ENCODE results near the gene U2AF2. TPM values are rescaled to one million over a fixed set of nuclear protein-coding genes. Genes with fewer than 3 reads are reported as not detected.

U2AF2 gene
- total RNA-seq, 1 experiment from 2014 or later, result 289 TPM

DNA sequence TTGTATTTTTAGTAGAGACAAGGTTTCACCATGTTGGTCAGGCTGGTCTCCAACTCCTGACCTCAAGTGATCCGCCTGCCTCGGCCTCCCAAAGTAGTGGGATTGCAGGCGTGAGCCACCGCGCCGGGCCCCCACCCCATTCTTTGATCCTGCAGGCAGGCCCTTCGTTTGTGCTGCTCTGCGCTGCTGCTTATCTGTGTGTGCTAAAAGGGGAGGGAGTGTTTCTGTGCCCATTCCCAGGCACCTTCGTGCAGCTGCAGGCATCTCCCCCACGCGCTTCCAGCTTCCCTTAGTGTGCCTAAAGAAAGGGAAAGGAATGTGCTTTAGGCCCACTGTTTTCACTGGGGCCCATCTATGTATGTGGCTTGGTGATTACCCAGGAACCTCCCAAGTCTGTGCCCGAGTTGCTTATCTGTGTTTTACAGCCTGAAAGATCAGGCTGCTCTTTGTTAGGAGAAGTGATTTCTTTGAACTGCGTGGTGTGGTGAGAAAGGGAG, 47.3 kb downstream of the U2AF2 start:
- TF ChIP-seq, protein P1, sequence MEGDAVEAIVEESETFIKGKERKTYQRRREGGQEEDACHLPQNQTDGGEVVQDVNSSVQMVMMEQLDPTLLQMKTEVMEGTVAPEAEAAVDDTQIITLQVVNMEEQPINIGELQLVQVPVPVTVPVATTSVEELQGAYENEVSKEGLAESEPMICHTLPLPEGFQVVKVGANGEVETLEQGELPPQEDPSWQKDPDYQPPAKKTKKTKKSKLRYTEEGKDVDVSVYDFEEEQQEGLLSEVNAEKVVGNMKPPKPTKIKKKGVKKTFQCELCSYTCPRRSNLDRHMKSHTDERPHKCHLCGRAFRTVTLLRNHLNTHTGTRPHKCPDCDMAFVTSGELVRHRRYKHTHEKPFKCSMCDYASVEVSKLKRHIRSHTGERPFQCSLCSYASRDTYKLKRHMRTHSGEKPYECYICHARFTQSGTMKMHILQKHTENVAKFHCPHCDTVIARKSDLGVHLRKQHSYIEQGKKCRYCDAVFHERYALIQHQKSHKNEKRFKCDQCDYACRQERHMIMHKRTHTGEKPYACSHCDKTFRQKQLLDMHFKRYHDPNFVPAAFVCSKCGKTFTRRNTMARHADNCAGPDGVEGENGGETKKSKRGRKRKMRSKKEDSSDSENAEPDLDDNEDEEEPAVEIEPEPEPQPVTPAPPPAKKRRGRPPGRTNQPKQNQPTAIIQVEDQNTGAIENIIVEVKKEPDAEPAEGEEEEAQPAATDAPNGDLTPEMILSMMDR (IDR thresholded peaks at IDR 0.05; ENCODE audit: insufficient read depth in 1 of 2, low read depth in 1 of 2, low read length in 1 of 2, severe bottlenecking in 1 of 2, unreplicated experiment in 1 of 2), result no peak
- intact Hi-C loops (cut with micrococcal nuclease; ENCODE audit: unreplicated experiment), result loop anchor here (1.0 to 10.0 kb wide), 2 partner anchors 18 to 103 kb away; no protein-coding TSS in a partner anchor
- Histone ChIP-seq H3K4me3 (ENCODE audit: low read depth, low read length) (no peak overlapping the region), H3K4me1 (peaks cover 27% of the 10 kb centered on the region), H3K36me3 (ENCODE audit: control insufficient read depth, insufficient read depth, low read length) (peaks cover 10% of the 10 kb centered on the region), H3K27me3 (replicated peaks; ENCODE audit: control insufficient read depth, insufficient read depth, low read length) (no peaks in the 10 kb centered on the region), H3K9me3 (no peaks in the 10 kb centered on the region)
- BruUV-seq (replicated peaks), result no TSS peak
- peak overlapping the region; percentile 81 for H3K27ac Mint-ChIP-seq (ENCODE audit: unreplicated experiment)
- ChIA-PET CTCF (interaction anchor here (0.7 to 1.4 kb wide), 5 partner anchors 19 to 364 kb away, joined by 3 to 7 read pairs (median 7); partner anchors contain the start of gene U2AF2), POLR2A (interaction anchor here (0.6 to 1.0 kb wide), 2 partner anchors 18 to 48 kb away, joined by 3 to 4 read pairs; no protein-coding TSS in a partner anchor)
- H3K9me3 Mint-ChIP-seq (ENCODE audit: unreplicated experiment), result no peaks in the 10 kb centered on the region
- DNase-seq, result peak; percentile 83 to 92
- H3K4me3 Mint-ChIP-seq (ENCODE audit: unreplicated experiment), result peak overlapping the region; percentile 50
- H3K36me3 Mint-ChIP-seq (ENCODE audit: insufficient read depth, unreplicated experiment), result peaks cover 71% of the 10 kb centered on the region
- peaks cover 30% of the 10 kb centered on the region for H3K4me1 Mint-ChIP-seq (ENCODE audit: low read depth, unreplicated experiment)
- no peaks in the 10 kb centered on the region for H3K27me3 Mint-ChIP-seq (ENCODE audit: insufficient read depth, unreplicated experiment)

DNA sequence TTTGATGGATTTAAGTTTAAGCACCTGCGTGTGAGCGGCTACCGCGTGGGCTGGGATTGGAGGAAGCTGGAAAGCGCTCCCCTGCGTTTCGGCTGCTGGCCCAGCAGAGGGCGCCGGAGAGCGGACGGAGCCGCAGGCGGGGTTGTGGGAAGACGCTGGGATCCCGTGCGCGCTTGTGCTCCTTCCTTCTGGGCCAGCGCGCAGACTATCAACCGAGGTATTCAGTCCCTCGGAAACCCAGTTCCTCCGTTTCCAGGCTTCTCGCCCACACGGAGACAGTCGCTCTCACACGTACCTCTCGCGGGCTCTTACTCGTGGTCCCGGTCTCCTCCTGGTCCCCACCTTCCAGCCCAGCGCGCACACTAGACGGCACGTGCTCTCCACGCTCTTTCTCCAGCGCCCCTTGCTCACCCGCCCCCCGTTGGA, 49.0 kb downstream of the U2AF2 start:
- H3K27ac Mint-ChIP-seq (ENCODE audit: unreplicated experiment), result no peak overlapping the region
- H3K9me3 Mint-ChIP-seq (ENCODE audit: unreplicated experiment), result no peaks in the 10 kb centered on the region
- ChIA-PET CTCF (interaction anchor here (1.0 kb wide), 1 partner anchor 32 kb away, joined by 3 read pairs; no protein-coding TSS in a partner anchor), POLR2A (no interaction called here)
- H3K4me3 ChIP-seq (ENCODE audit: low read depth, low read length), result no peak overlapping the region
- TF ChIP-seq, protein P1 (IDR thresholded peaks at IDR 0.05; ENCODE audit: insufficient read depth in 1 of 2, low read depth in 1 of 2, low read length in 1 of 2, severe bottlenecking in 1 of 2, unreplicated experiment in 1 of 2), result peak; percentile 64 to 71
- H3K27me3 Mint-ChIP-seq (ENCODE audit: insufficient read depth, unreplicated experiment), result no peaks in the 10 kb centered on the region
- no TSS peak for BruUV-seq (replicated peaks)
- intact Hi-C loops (cut with micrococcal nuclease; ENCODE audit: unreplicated experiment), result loop anchor here (10.0 kb wide), 1 partner anchor 101 kb away; no protein-coding TSS in a partner anchor
- H3K9me3 ChIP-seq, result no peaks in the 10 kb centered on the region
- H3K27me3 ChIP-seq (replicated peaks; ENCODE audit: control insufficient read depth, insufficient read depth, low read length), result no peaks in the 10 kb centered on the region
- peaks cover 66% of the 10 kb centered on the region for H3K36me3 Mint-ChIP-seq (ENCODE audit: insufficient read depth, unreplicated experiment)
- H3K4me1 Mint-ChIP-seq (ENCODE audit: low read depth, unreplicated experiment), result peaks cover 30% of the 10 kb centered on the region
- peaks cover 9% of the 10 kb centered on the region for H3K36me3 ChIP-seq (ENCODE audit: control insufficient read depth, insufficient read depth, low read length)
- DNase-seq, result peak in 1 of 2 experiments; percentile 51
- peaks cover 27% of the 10 kb centered on the region for H3K4me1 ChIP-seq
- H3K4me3 Mint-ChIP-seq (ENCODE audit: unreplicated experiment), result peak overlapping the region; percentile 17

DNA sequence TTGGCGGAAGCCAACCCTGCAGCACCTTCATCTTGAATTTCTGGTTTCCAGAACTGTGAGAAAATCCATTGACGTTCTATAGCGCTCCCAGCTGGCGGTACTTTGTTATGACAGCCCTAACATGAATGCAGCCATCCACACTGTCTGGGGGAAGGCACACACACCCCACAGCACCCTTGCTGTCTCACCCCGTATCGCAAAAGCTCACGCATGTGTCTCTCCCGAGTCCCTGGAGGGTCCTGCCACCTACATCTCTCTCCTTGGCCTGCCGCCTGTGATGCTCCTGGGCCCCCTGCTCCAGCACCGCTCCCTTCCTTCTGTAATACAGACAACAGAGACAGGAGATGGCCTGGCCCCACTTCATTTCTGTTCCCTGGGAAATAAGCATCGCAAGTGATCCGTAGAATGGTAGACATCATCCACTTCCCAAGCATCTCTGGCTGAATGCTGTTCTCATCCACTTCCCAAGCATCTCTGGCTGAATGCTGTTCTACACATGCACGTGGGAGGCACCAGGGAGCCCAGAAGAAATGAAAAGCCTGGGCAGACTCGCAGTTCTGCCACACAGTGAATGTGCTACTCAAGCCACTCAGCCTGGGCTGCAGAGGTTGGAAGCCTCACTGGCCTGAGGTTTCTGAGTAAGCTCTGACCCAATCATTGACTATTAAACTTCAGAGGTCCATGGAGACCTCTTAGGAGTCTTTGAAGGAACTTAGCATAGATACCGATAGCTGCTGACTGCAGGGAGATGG, 49.8 kb downstream of the U2AF2 start:
- no peaks in the 10 kb centered on the region for H3K9me3 Mint-ChIP-seq (ENCODE audit: unreplicated experiment)
- Histone ChIP-seq H3K4me1 (peaks cover 27% of the 10 kb centered on the region), H3K4me3 (ENCODE audit: low read depth, low read length) (no peak overlapping the region), H3K36me3 (ENCODE audit: control insufficient read depth, insufficient read depth, low read length) (peaks cover 9% of the 10 kb centered on the region), H3K27me3 (replicated peaks; ENCODE audit: control insufficient read depth, insufficient read depth, low read length) (no peaks in the 10 kb centered on the region), H3K9me3 (no peaks in the 10 kb centered on the region)
- DNase-seq, result no peak
- CTCF ChIA-PET, result no interaction called here
- H3K27me3 Mint-ChIP-seq (ENCODE audit: insufficient read depth, unreplicated experiment), result peaks cover 3% of the 10 kb centered on the region
- peaks cover 66% of the 10 kb centered on the region for H3K36me3 Mint-ChIP-seq (ENCODE audit: insufficient read depth, unreplicated experiment)
- intact Hi-C loops (cut with micrococcal nuclease; ENCODE audit: unreplicated experiment), result loop anchor here (10.0 kb wide), 1 partner anchor 100 kb away; no protein-coding TSS in a partner anchor
- H3K4me1 Mint-ChIP-seq (ENCODE audit: low read depth, unreplicated experiment), result peaks cover 30% of the 10 kb centered on the region
- TF ChIP-seq, protein P1 (IDR thresholded peaks at IDR 0.05; ENCODE audit: insufficient read depth in 1 of 2, low read depth in 1 of 2, low read length in 1 of 2, severe bottlenecking in 1 of 2, unreplicated experiment in 1 of 2), result no peak
- BruUV-seq (replicated peaks), result no TSS peak
- peak overlapping the region; percentile 30 for H3K4me3 Mint-ChIP-seq (ENCODE audit: unreplicated experiment)
- POLR2A ChIA-PET, result no interaction called here
- H3K27ac Mint-ChIP-seq (ENCODE audit: unreplicated experiment), result no peak overlapping the region
